Measurements from ENCODE around the gene HILPDA.

GRCh38 chr7:128407233-128407589 lies 48.5 kb upstream of the HILPDA start:
- no peak for TF ChIP-seq ZNF143 (CRISPR knock-in tag; IDR thresholded peaks at IDR 0.05)
- TF ChIP-seq MTA3 (IDR thresholded peaks at IDR 0.05; ENCODE audit: borderline replicate concordance): no peak
- no peak for TF ChIP-seq ZNF384 (IDR thresholded peaks at IDR 0.05; ENCODE audit: low read depth, low read length)
- TF ChIP-seq CTCF (IDR thresholded peaks at IDR 0.05 in 2 of 3, conservative IDR thresholded peaks at IDR 0.05 in 1 of 3; ENCODE audit: insufficient read depth in 2 of 3, low read depth in 1 of 3, low read length in 3 of 3): no peak
- TF ChIP-seq POLR2A (conservative IDR thresholded peaks at IDR 0.05): no peak
- no peak for TF ChIP-seq ZNF764 (CRISPR knock-in tag; IDR thresholded peaks at IDR 0.05; ENCODE audit: low read depth)
- TF ChIP-seq MAX (CRISPR knock-in tag; IDR thresholded peaks at IDR 0.05): peak; percentile 53
- TF ChIP-seq FOS (IDR thresholded peaks at IDR 0.05; ENCODE audit: extremely low read depth, insufficient read length): no peak
- TF ChIP-seq RAD51 (IDR thresholded peaks at IDR 0.05; ENCODE audit: borderline replicate concordance, low read depth): no peak
- no peak for TF ChIP-seq HDAC1 (IDR thresholded peaks at IDR 0.05)
- TF ChIP-seq ZNF224 (CRISPR knock-in tag; IDR thresholded peaks at IDR 0.05): no peak
- TF ChIP-seq ZNF311 (CRISPR knock-in tag; IDR thresholded peaks at IDR 0.05): no peak
- TF ChIP-seq HDAC6 (IDR thresholded peaks at IDR 0.05; ENCODE audit: low read depth, low read length): no peak

All from K562 (cell line).